Mesenchymal stem cell (in vitro differentiated cells and primary cell): ENCODE results near the gene FBXO3.

ENCODE experiments used
- DNase-seq: peaks from one replicate; pipeline ENCODE4 v3.0.0-alpha.2; 2013
- H2AFZ ChIP-seq: one replicate; pipeline ENCODE4 v1.6.1; 2013; ENCODE audit warnings: low read depth, mild to moderate bottlenecking, control low read depth, inconsistent platforms, low read length, moderate library complexity
- H2AK5ac ChIP-seq: 2 replicates; pipeline ENCODE4 v1.6.1; 2013; ENCODE audit warnings: low read length, moderate library complexity, mild to moderate bottlenecking, inconsistent platforms; ENCODE audit not compliant: severe bottlenecking
- H2BK120ac ChIP-seq: one replicate; pipeline ENCODE4 v1.6.1; 2013; ENCODE audit warnings: low read depth, mild to moderate bottlenecking, inconsistent platforms, low read length, moderate library complexity
- H2BK12ac ChIP-seq, 2 experiments: one replicate each; pipeline ENCODE4 v1.6.1; 2013; ENCODE audit warnings: inconsistent platforms in 2 of 2, low read length in 2 of 2, mild to moderate bottlenecking in 2 of 2, moderate library complexity in 2 of 2, control low read depth in 1 of 2
- H2BK15ac ChIP-seq: one replicate; pipeline ENCODE4 v1.6.1; 2013; ENCODE audit warnings: mild to moderate bottlenecking, low read depth, inconsistent platforms; ENCODE audit not compliant: poor library complexity, severe bottlenecking
- H2BK5ac ChIP-seq: 2 replicates; pipeline ENCODE4 v1.6.1; 2013; ENCODE audit warnings: low read depth, mild to moderate bottlenecking, low read length, control low read depth, inconsistent platforms; ENCODE audit not compliant: poor library complexity, severe bottlenecking
- H3K14ac ChIP-seq, 2 experiments: one replicate each; pipeline ENCODE4 v1.6.1; 2013; ENCODE audit warnings: inconsistent platforms in 2 of 2, low read length in 2 of 2, control low read depth in 1 of 2, mild to moderate bottlenecking in 1 of 2, moderate library complexity in 1 of 2
- H3K18ac ChIP-seq, 2 experiments: one replicate each; pipeline ENCODE4 v1.6.1; 2013; ENCODE audit warnings: inconsistent platforms in 2 of 2, low read length in 2 of 2, control low read depth in 1 of 2, low read depth in 1 of 2, mild to moderate bottlenecking in 1 of 2
- H3K23ac ChIP-seq, 2 experiments: one replicate each; pipeline ENCODE4 v1.6.1; 2013; ENCODE audit warnings: inconsistent platforms in 2 of 2, low read length in 2 of 2, mild to moderate bottlenecking in 2 of 2, moderate library complexity in 2 of 2, control low read depth in 1 of 2
- H3K27ac ChIP-seq: 2 replicates; pipeline ENCODE4 v1.5.1; 2013; ENCODE audit warnings: mild to moderate bottlenecking, moderate library complexity, low read length, control low read depth, inconsistent platforms; ENCODE audit not compliant: poor library complexity, severe bottlenecking
- H3K27me3 ChIP-seq, 2 experiments: 2 replicates each; pipeline versions ENCODE4 v1.6.1 to v1.7.0; 2013; ENCODE audit warnings: low read length in 2 of 2, mild to moderate bottlenecking in 2 of 2, moderate library complexity in 2 of 2, control low read depth in 1 of 2, inconsistent platforms in 1 of 2; ENCODE audit not compliant: control insufficient read depth in 1 of 2, insufficient read depth in 1 of 2
- H3K36me3 ChIP-seq, 2 experiments: 2 replicates each; pipeline versions ENCODE4 v1.6.1 to v1.7.0; 2013; ENCODE audit warnings: low read length in 2 of 2, control low read depth in 1 of 2, inconsistent platforms in 1 of 2, low read depth in 1 of 2, mild to moderate bottlenecking in 1 of 2; ENCODE audit not compliant: insufficient read depth in 2 of 2, control insufficient read depth in 1 of 2
- H3K4ac ChIP-seq, 2 experiments: one replicate each; pipeline ENCODE4 v1.6.1; 2013; ENCODE audit warnings: inconsistent platforms in 2 of 2, low read length in 2 of 2, mild to moderate bottlenecking in 2 of 2, moderate library complexity in 2 of 2, control low read depth in 1 of 2, low read depth in 1 of 2
- H3K4me1 ChIP-seq: 2 replicates; pipeline ENCODE4 v1.6.1; 2013; ENCODE audit warnings: low read depth, low read length, control low read depth; ENCODE audit not compliant: control insufficient read depth, insufficient read depth
- H3K4me2 ChIP-seq: 2 replicates; pipeline ENCODE4 v1.6.1; 2013; ENCODE audit warnings: low read length, mild to moderate bottlenecking, inconsistent platforms; ENCODE audit not compliant: poor library complexity, severe bottlenecking
- H3K4me3 ChIP-seq, 2 experiments: 2 replicates each; pipeline versions ENCODE4 v1.5.1 to v1.7.0; 2013; ENCODE audit warnings: low read length in 2 of 2, mild to moderate bottlenecking in 2 of 2, control low read depth in 1 of 2, low read depth in 1 of 2; ENCODE audit not compliant: insufficient read depth in 1 of 2
- H3K79me1 ChIP-seq: replicated peaks from 2 replicates; pipeline ENCODE4 v1.6.1; 2013; ENCODE audit warnings: mild to moderate bottlenecking, control low read depth, low read length, inconsistent platforms; ENCODE audit not compliant: poor library complexity, severe bottlenecking
- H3K9ac ChIP-seq: 2 replicates; pipeline ENCODE4 v1.7.0; 2013; ENCODE audit warnings: mild to moderate bottlenecking, low read length, moderate library complexity
- H3K9me3 ChIP-seq: 2 replicates; pipeline ENCODE4 v1.7.0; 2013; ENCODE audit warnings: mild to moderate bottlenecking, low read length; ENCODE audit not compliant: control insufficient read depth
- H4K8ac ChIP-seq: one replicate; pipeline ENCODE4 v1.6.1; 2013; ENCODE audit warnings: inconsistent platforms, mild to moderate bottlenecking, low read length, moderate library complexity
- H4K91ac ChIP-seq: one replicate; pipeline ENCODE4 v1.6.1; 2013; ENCODE audit warnings: mild to moderate bottlenecking, low read length, inconsistent platforms
- WGBS: methylation state at CpG from one replicate; pipeline ENCODE4 v1.1.7; 2013; ENCODE audit warnings: mixed read lengths; 5-methylcytosine and 5-hydroxymethylcytosine counted together

The FBXO3 gene

DNA sequence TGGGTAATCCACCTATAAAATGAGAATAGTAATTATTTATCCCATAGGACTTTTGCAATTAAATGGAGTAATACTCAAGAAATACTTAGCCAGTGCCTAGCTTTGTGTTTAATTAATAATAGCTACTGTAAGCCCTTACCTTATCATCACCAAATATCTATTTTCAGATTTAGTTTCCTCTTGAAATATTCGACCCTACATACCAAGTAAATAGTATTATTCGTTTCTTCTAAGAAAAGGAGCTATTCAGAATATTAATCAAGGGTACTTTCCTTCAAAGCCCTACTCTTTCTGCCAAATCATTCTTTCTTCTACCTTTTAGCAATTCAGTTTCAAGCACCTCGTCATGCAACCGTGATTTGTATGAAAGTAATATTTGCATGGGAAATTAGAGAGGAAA is 6.7 kb downstream of the FBXO3 start:
- Histone ChIP-seq H3K9me3 (no peaks in the 10 kb centered on the region), H2BK120ac (no peak overlapping the region), H3K23ac (no peak overlapping the region), H3K36me3 (peaks cover 6 to 67% of the 10 kb centered on the region in 2 experiments), H2BK12ac (no peak overlapping the region), H3K18ac (no peak overlapping the region), H3K9ac (no peak overlapping the region), H2AK5ac (no peak overlapping the region), H4K8ac (no peak overlapping the region), H3K4me2 (no peak overlapping the region), H2BK5ac (no peak overlapping the region), H3K27me3 (no peaks in the 10 kb centered on the region), H3K4me3 (no peak overlapping the region), H3K27ac (no peak overlapping the region), H4K91ac (no peak overlapping the region), H3K14ac (no peak overlapping the region), H2AFZ (no peak overlapping the region), H2BK15ac (no peak overlapping the region), H3K79me1 (peaks cover 17% of the 10 kb centered on the region), H3K4ac (no peak overlapping the region), H3K4me1 (peaks cover 2% of the 10 kb centered on the region)
- 90% methylated on average over 3 of the region's 4 CpGs for WGBS
- no peak for DNase-seq

DNA sequence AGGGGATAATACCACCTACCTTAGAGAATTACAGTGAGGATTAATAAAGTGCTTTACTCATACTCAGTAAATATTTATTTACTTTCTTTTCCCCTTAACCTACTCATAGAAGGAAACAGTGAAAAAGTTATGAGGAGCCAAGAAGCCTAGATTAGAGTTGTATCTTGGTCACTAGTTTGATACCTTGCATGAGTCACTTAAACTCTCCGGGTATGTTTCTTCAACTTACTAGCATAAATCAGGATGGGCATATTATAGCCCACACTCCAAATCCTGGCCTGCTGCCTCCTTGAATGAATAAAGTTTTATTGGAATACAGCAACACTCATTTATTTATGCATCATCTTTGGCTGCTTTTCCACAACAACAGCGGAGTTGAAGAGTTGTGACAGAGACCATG is 8.2 kb downstream of the FBXO3 start:
- Histone ChIP-seq H3K9me3 (no peaks in the 10 kb centered on the region), H2BK15ac (no peak overlapping the region), H3K18ac (no peak overlapping the region), H3K4me3 (no peak overlapping the region), H2BK120ac (no peak overlapping the region), H3K36me3 (peaks cover 8 to 73% of the 10 kb centered on the region in 2 experiments), H3K4me2 (no peak overlapping the region), H2AFZ (no peak overlapping the region), H3K27me3 (no peaks in the 10 kb centered on the region), H3K9ac (no peak overlapping the region), H3K14ac (no peak overlapping the region), H3K79me1 (peaks cover 12% of the 10 kb centered on the region), H4K8ac (no peak overlapping the region), H3K4me1 (no peaks in the 10 kb centered on the region), H4K91ac (no peak overlapping the region), H3K4ac (no peak overlapping the region), H3K27ac (no peak overlapping the region), H3K23ac (no peak overlapping the region), H2BK5ac (no peak overlapping the region), H2AK5ac (no peak overlapping the region), H2BK12ac (no peak overlapping the region)
- no peak for DNase-seq
- 98% methylated on average over 2 of the region's 2 CpGs for WGBS

DNA sequence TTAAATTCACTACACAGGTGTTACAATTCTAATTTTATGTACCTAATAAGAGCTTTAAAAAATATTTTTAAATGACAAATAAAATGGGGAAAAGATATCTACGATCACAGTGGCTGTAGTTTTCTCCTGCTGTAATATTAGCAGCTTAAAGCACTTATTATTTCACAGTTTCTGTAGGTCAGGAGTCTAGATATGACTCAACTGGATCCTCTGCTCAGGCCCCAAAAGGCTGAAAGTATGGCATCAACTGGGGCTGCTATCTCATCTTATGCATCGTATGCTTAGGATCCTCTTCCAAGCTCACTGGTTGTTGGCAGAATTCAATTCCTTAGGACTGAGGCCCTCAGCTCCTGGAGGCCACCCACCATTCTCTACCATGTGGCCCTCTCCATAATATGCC is 12.8 kb downstream of the FBXO3 start:
- peaks cover 11% of the 10 kb centered on the region for H3K79me1 ChIP-seq
- no peak overlapping the region for H4K8ac ChIP-seq
- DNase-seq = no peak
- H3K4ac ChIP-seq = no peak overlapping the region
- no peak overlapping the region for H3K27ac ChIP-seq
- H2BK120ac ChIP-seq = no peak overlapping the region
- H3K18ac ChIP-seq = no peak overlapping the region
- H2AK5ac ChIP-seq = no peak overlapping the region
- H2BK15ac ChIP-seq = no peak overlapping the region
- no peaks in the 10 kb centered on the region for H3K27me3 ChIP-seq
- 96% methylated on average over 2 of the region's 2 CpGs for WGBS
- no peak overlapping the region for H3K9ac ChIP-seq
- peaks cover 19 to 79% of the 10 kb centered on the region in 2 experiments for H3K36me3 ChIP-seq
- H2BK5ac ChIP-seq = no peak overlapping the region
- no peak overlapping the region for H3K23ac ChIP-seq
- no peak overlapping the region for H3K14ac ChIP-seq
- no peaks in the 10 kb centered on the region for H3K9me3 ChIP-seq
- H2AFZ ChIP-seq = no peak overlapping the region
- no peak overlapping the region for H2BK12ac ChIP-seq
- no peak overlapping the region for H4K91ac ChIP-seq
- no peak overlapping the region for H3K4me3 ChIP-seq
- no peak overlapping the region for H3K4me2 ChIP-seq
- H3K4me1 ChIP-seq = no peaks in the 10 kb centered on the region

DNA sequence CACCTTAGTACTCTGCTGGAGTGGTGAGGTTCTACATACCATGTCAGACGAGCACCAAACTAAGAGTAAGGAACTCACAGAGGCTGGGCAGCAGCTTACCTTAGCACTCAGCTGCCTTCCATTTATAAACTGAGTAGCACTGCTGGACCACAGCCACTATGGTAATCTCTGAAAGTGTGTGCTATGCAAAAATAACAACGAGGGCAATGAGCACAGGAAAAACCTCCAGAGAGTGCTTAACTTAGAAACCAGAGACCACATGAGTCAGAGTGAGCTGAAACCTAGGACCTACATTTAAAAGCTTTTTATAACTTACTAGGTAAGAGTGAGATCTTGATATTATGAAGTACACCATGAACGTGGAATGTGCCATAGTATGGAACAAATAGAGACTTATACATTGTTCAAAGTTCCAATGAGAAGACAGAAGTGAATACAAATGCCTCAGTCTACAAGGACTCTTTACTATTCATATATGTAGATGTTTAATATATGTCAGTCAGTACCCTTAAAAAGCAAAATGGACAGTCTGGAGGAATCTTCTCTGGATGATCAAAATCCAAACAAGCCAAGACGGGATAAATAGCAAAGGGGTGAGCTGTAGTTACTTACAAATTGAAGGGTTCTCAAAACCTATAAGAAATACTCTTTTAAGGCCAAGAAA is 20.9 kb downstream of the FBXO3 start:
- Histone ChIP-seq H3K4me3 (peak overlapping the region in 1 of 2 experiments; percentile 21), H3K36me3 (peaks cover 4 to 63% of the 10 kb centered on the region in 2 experiments), H2AK5ac (no peak overlapping the region), H3K23ac (no peak overlapping the region), H2BK5ac (no peak overlapping the region), H2BK120ac (no peak overlapping the region), H3K9me3 (no peaks in the 10 kb centered on the region), H3K4me2 (no peak overlapping the region), H3K27me3 (no peaks in the 10 kb centered on the region), H2BK15ac (no peak overlapping the region), H4K91ac (no peak overlapping the region), H2AFZ (no peak overlapping the region), H3K18ac (peak overlapping the region in 1 of 2 experiments; percentile 21), H3K79me1 (peaks cover 4% of the 10 kb centered on the region), H3K9ac (peak overlapping the region; percentile 7), H3K27ac (no peak overlapping the region), H3K14ac (no peak overlapping the region), H3K4ac (no peak overlapping the region), H2BK12ac (no peak overlapping the region), H4K8ac (no peak overlapping the region), H3K4me1 (peaks cover 2% of the 10 kb centered on the region)
- DNase-seq = peak; percentile 37
- WGBS = 43% methylated on average over 3 of the region's 4 CpGs
